ENCODE measurements around the gene FREM2.

- TF ChIP-seq FOXM1 (IDR thresholded peaks at IDR 0.05; ENCODE audit: borderline replicate concordance, low read depth) (no peak), CREB1 (IDR thresholded peaks at IDR 0.05; ENCODE audit: low read depth) (no peak), EP300 (IDR thresholded peaks at IDR 0.05; ENCODE audit: borderline replicate concordance) (no peak), ZBTB7A (IDR thresholded peaks at IDR 0.05; ENCODE audit: low read depth) (no peak), RAD21 (IDR thresholded peaks at IDR 0.05; ENCODE audit: low read depth) (no peak), EGR1 (IDR thresholded peaks at IDR 0.05) (no peak), YY1 (IDR thresholded peaks at IDR 0.05; ENCODE audit: low read depth) (no peak), TEAD4 (IDR thresholded peaks at IDR 0.05) (no peak), MAX (IDR thresholded peaks at IDR 0.05) (no peak), REST (IDR thresholded peaks at IDR 0.05; ENCODE audit: low read depth) (no peak), CEBPB (IDR thresholded peaks at IDR 0.05) (no peak)
- TF ChIP-seq, protein P1, sequence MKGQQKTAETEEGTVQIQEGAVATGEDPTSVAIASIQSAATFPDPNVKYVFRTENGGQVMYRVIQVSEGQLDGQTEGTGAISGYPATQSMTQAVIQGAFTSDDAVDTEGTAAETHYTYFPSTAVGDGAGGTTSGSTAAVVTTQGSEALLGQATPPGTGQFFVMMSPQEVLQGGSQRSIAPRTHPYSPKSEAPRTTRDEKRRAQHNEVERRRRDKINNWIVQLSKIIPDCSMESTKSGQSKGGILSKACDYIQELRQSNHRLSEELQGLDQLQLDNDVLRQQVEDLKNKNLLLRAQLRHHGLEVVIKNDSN (IDR thresholded peaks at IDR 0.05) = no peak
Observed at GRCh38 chr13:38781539-38781938, 94.7 kb downstream of the FREM2 start.

Measured in Ishikawa (cell line).